EH (cell line): Measurements from ENCODE around the gene TAF3.
"Not testable (repeated sequence)": the region's sequence is repeated elsewhere in the genome, so short reads cannot be mapped to it uniquely, and the experiment has no call there.

Source experiments
- DNase-seq: peaks from one replicate; pipeline ENCODE4 v3.0.0-alpha.2; 2015; ENCODE audit warnings: low read depth

The TAF3 gene, protein sequence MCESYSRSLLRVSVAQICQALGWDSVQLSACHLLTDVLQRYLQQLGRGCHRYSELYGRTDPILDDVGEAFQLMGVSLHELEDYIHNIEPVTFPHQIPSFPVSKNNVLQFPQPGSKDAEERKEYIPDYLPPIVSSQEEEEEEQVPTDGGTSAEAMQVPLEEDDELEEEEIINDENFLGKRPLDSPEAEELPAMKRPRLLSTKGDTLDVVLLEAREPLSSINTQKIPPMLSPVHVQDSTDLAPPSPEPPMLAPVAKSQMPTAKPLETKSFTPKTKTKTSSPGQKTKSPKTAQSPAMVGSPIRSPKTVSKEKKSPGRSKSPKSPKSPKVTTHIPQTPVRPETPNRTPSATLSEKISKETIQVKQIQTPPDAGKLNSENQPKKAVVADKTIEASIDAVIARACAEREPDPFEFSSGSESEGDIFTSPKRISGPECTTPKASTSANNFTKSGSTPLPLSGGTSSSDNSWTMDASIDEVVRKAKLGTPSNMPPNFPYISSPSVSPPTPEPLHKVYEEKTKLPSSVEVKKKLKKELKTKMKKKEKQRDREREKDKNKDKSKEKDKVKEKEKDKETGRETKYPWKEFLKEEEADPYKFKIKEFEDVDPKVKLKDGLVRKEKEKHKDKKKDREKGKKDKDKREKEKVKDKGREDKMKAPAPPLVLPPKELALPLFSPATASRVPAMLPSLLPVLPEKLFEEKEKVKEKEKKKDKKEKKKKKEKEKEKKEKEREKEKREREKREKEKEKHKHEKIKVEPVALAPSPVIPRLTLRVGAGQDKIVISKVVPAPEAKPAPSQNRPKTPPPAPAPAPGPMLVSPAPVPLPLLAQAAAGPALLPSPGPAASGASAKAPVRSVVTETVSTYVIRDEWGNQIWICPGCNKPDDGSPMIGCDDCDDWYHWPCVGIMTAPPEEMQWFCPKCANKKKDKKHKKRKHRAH

DNA sequence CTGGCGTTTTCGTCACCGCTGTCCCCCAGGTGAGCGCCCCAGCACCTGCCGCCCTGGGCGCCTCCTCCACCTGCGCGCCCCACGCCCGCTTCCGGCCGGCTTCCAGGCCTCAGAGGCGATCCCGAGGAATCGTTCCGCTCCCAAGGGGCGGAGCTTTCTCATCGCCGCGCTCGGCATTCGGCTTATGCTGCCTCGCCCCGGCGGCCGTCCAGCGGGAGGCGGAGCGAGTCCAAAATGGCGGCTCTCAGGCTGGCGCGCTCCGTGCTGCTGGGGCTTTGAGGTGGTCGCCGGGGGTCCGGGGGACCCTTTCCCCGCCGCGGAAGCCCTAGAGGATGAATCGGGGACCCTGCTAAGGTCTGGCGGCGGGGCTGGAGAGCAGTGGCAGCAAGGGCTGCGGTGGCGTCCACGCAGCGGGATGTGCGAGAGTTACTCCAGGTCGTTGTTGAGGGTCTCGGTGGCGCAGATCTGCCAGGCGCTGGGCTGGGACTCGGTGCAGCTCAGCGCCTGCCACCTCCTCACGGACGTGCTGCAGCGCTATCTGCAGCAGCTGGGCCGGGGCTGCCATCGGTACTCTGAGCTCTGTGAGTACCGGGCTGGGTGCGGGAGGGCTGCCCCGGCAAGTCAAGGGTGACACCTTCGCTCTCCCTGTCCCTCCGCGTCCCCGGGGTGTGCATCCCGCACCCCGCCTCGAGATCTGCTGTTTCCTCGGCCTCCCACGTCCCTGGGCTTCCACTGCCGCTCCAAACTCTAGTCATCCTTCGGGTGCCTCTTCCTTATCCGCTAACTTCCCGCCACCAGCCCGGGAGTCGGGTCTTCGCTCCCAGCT is at the start of gene TAF3:
TSS of gene TAF3 (plus strand) at position 211 of the 826 bp plus-strand sequence. CDS start at position 416, 205 bp downstream.
- peak; percentile 81 for DNase-seq

DNA sequence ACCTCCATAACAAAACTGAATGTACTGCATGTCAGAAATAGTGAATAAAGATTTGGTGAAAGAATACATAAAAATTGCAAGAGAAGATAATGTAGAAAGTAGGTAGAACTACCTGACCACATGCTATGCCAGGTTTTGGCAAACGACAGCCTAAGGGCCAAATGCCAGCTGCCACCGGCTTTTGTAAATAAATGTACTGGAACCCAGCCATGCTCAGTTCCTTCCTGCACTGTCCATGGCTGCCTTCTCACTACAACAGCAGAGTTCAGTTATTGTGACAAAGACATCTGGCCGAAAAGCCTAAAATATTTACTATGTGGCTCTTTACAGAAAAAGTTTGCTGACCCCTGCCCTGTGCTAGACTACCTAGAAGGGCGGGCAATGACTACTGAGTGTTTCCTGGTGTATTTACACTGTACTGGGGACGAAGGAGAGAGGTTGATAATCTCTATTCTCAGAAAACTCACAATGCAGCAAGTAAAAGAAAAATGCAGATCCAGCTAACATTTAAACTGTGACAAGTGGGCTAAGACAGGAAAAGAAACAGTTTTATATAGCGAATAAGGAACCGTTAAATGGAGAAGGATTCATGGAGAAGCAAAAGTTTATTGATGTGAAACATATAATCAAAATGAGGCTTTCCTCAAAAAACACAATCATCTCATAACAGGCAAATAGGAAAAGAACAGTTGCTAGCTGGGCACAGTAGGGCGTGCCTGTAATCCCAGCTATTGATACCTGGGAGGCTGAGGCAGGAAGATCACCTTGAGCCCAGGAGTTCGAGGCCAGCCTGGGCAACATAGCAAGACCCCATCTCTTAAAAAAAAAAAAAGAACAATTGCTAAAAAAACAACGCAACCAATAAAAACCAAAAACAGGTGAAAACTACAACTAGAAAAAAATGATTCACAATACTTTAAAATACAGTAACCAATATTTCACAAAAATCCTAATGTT is 44.2 kb upstream of the TAF3 start:
- DNase-seq = no peak

DNA sequence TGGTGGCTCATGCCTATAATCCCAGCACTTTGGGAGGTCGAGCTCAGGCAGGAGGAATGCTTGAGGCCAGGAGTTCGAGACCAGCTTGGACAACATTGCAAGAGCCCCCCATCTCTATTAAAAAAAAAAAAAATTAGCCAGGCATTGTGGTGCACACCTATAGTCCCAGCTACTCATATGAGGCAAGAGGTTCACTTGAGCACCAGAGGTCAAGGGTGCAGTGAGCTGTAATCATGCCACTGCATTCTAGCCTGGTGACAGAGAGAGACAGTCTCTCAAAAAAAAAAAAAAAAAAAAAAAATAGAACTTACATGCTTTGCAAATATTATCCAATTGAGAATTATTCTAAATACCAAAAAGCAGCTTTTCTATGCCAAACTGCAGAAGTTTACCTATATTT is 41.5 kb upstream of the TAF3 start:
- no peak for DNase-seq

DNA sequence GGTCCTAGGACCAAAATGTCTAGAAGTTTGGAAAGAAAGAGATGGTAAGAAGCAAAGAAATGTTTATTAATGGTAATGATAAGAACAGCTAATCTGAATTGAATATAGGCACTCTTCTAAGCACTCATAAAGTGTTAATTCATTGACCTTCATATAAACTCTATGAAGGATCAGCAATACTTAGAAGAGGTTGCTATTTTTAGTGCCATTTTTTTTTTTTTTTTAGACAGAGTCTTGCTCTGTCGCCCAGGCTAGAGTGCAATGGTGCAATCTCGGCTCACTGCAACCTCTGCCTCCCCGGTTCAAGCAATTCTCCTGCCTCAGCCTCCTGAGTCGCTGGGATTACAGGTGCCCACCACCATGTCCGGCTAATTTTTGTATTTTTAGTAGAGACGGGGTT is 36.1 kb upstream of the TAF3 start:
- DNase-seq = not testable (repeated sequence)

DNA sequence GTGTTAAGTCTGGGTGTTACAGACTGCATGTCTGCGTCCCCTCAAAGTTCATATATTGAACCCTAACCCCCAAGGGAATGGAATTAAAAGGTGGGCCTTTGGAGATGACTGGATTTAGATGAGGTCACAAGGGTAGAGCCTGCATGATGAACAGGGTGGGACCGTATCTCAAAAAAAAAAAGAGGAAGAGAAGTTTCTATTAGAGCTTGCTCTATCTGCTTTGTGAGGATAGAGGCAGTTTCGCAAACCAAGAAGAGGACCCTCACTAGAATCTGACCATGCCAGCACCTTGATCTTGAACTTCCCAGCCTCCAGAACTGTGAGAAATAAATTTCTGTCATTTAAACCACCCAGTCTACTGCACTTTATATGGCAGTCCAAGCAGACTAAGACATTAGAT is 31.9 kb upstream of the TAF3 start:
- DNase-seq = no peak

DNA sequence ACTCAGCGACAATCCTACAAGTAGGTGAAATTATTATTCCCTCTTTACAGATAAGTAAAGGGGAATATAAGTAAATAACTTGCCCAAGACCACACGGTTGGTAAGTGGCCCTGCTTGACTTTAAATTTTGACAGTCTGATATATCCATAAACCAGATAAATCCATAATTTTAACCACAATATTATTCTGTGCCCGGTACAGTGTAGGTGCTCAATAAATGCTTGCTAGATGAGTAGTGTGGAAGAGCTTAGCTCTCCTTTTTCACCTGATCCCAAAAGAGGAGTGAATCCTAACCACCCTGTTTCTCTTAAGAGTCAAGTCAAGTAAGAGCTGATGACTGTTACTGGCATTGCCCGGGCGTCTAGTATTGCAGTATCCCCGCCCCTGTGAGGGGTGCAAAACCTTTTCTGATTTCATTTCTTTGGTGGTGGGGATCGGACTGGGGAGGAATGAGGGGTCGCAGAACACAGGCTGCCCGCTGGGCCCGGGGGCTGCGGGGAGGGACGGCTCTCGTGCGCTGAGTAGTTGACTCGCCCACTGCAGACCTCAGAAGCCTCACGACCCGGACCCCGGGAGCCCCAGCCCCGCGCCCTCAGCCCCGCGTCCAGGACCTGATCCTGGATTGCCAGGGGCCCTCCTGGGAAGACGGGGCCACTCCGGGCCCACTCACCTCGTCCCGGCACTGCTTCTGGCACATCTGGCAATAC is 31.0 kb upstream of the TAF3 start:
- DNase-seq = peak; percentile 25

DNA sequence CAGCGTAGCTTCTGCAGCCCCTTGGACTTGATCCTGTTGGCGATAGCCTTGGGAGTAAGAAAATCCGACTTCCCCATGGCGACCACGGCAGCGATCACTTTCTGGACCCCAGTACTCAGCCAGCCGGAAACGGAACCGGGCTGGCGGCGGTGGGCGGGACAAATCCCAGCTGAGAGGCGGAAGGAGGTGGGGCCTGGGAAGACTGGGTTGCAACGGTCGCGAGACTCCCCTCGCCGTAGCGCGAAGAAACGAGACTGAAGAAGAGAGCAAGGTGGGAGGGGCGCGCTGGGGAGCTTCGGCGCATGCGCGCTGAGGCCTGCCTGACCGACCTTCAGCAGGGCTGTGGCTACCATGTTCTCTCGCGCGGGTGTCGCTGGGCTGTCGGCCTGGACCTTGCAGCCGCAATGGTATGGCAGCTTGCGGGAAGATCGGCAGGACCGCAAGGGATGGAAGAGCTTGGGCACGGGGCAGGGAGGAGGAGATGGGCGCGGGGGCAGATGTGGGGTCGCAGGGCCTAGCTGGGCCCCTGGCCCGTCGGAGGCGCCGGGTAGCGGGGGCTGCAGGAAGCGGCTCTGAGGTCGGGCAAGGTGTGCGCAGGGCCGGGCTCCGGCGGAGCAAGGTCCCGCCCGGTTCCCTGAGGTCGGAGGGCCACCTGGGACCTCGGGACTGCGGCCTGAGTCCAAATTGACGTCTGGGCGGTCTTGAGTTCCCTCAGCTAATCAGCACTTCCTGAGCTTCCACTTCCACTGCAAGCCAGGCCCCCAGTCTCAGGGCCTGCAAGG is 30.3 kb upstream of the TAF3 start, which contains the start of the genes ATP5F1C and KIN:
TSS of gene ATP5F1C (plus strand) at position 321 of the 782 bp plus-strand sequence. CDS start at position 352, 31 bp downstream.
TSS of gene KIN (minus strand) at position 137 of the 782 bp plus-strand sequence. CDS start at position 77, 60 bp downstream.
- DNase-seq = peak; percentile 97

DNA sequence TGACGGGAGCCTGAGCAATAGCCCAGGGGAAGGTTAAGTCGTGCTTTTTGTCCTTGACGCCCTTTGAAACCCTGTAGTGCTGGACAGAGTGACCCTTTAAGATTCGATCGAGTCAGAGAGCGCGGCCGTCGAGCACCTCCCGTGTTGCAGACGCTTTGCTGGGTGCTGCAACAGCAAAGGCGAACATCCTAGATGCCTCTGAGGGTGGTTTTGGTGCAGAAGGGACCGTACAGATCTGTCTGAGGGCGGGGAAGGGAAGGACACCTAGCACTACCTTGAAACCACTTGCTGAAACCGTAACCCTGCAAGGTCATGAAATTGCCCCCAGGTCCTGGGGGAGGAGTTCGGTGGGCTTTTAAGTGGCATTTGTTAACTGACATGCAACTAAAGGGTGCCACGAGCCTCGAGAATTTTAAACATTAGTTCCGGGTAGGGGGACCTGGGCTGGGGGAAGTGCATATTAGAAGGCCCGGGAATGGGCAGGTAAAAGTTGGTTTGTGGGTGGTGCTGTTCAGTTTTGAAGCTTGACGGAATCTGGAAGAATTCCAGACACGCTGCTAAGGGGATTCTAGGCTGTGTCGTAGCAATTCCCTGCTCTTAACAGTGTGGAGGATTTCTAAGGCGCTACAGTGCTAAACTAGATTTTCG is 29.5 kb upstream of the TAF3 start:
- DNase-seq = peak; percentile 22

DNA sequence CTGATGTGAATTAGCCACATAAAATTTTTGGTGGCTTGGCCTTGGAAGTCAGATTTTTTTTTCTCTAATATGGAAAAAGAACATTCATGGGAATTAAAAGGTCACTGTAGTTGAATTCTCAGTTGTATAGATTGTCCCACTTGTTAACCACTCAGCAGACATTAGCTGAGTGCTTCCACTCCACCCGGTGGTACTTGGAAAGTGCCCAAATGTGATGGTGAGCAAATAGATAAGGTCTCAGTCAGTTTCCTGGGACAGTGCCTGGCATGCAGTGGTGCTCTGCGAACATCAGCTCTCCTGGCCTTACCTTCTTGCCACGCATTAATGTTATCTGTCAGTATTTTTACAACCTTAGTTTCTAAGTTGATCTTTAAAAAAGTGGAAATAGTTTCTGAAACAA is 28.9 kb upstream of the TAF3 start:
- peak; percentile 54 for DNase-seq

DNA sequence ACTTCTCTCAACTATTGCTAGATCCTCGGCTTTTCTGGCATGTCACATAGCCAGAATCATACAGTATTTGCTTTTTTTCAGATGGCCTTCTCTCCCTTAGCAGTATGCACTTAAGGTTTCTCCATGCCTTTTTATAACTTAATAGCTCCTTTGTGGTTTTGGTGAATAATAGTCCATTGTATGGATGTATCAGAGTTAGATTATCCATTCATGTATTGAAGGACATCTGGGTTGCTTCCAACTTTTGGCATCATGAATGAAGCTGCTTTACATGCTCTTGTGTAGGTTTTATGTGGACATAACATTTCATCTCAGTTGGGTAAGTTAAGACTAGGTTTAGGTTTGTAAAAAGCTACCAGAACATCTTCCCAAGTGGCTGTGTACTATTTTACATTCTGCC is 25.8 kb upstream of the TAF3 start:
- no peak for DNase-seq

DNA sequence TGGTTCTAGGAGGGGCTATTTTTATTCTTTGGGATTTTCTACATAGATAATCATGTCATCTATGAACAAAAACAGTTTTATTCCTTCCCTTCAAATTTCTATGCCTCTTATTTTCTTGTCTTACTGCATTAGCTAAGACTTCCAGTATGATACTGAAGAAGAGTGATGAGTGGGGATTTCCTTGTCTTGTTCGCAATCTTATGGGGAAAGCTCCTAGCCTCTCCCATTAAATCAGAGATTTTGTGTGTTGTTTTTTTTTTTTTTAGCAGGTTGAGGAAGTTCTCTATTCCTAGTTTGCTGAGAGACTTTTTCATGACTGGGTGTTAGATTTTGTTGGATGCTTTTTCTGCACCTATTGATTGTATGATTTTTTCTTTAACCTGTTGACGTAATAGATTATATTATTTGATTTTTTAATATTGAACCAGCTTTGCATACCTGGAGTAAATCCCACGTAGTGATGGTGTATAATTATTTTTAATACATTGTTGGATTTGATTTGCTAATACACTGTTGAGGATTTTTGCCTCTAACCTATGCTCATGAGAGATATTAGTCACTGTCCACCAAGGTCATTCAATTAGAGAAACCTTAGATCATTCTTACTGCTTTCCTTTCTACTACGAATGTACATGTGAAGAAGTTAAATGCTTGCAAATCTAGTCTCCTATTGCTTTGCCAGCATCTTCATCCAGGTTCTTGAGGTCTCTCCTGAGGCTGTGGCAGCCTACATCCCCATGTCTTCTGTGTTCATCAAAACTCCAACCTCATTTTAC is 23.9 kb upstream of the TAF3 start:
- DNase-seq = peak; percentile 9

DNA sequence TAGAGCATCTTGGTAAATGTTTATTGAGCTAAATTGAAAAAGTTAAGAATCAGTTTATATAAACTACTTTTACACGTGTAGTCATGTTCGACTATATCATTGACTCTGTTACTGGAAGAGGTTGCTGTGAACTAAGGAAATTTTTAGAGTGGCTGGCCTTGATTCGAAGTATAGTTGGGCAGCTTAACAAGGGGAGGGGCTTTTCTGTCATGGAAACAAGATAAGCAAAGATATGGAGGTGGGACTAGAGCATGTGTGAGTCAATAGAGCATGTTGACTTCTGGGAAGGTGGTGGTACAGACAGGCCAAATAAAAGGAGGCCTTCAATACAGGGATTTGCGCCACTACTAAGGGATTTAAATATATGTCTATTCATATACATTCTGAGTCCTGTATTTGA is 22.7 kb upstream of the TAF3 start:
- peak; percentile 10 for DNase-seq

DNA sequence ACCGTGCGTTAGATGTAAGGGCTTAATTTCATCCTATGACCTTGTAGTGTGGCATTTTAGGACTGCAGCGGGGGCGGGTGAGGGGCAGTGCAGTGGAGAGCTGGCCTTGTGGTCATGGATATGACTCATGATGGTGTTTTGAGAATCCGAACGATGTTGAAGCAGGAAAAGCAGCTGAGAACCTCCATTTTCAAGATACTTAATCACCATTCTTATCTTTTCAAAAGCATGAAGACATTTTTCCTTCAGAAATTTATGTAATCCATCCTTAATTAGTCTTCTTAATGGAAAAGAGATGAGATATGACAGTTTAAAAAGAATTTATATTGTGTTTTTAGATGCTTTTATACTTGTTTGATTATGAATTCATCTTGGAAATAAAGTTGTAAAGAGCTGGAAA is 20.7 kb upstream of the TAF3 start:
- peak; percentile 99 for DNase-seq

DNA sequence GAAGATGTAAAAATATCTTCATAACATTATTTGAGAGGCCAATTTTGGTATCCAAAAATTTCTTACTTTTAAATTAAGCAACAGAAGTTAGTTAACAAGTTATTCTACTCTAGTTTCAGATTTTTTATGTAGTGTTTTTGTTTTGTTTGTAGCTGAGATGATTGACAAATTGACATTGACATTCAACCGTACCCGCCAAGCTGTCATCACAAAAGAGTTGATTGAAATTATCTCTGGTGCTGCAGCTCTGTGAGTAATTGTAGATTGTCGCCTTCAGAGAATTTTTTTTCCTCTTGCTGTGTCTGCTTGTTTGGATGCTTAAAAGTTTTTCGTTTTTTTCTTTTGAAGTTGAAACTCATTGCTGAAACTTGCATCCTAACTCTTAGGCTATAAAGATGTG is 15.7 kb upstream of the TAF3 start:
- no peak for DNase-seq

DNA sequence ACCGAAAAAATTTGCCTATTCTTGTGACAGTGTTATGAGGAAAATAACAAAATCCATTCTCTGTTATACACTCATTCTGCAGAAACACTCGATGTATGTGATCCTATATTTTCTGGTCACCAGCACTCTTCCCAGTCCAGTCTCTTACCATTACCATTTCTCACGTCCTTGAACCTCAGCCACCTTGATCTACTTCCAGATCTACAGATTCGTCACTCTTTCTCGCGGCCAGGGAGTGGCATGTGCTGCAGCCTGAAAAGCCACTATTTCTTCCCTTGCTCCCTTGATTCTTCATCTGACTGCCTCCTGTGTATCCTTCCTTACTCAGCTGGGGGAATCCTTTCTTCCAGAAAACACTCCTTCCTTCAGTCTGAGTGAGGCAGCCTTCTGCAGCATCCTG is 14.1 kb upstream of the TAF3 start:
- no peak for DNase-seq

DNA sequence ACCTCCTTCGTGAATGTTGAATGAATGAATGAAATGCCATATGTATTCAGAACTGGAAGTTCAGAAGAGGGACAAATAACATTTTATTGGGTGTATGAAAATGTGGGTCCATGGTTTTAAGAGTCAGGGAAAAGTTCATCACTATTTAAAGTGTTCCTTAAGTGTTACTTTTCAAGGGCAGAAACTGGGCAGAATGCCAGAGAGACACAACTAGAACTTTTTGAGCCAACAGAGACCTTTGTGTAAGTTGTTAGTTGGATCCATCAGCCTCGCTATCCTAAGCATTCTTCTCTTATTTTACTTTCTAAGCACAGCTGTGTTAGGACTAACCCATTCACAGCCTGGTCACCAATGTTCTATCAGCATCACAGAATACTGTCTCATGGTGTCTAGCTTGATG is 13.6 kb upstream of the TAF3 start:
- no peak for DNase-seq

DNA sequence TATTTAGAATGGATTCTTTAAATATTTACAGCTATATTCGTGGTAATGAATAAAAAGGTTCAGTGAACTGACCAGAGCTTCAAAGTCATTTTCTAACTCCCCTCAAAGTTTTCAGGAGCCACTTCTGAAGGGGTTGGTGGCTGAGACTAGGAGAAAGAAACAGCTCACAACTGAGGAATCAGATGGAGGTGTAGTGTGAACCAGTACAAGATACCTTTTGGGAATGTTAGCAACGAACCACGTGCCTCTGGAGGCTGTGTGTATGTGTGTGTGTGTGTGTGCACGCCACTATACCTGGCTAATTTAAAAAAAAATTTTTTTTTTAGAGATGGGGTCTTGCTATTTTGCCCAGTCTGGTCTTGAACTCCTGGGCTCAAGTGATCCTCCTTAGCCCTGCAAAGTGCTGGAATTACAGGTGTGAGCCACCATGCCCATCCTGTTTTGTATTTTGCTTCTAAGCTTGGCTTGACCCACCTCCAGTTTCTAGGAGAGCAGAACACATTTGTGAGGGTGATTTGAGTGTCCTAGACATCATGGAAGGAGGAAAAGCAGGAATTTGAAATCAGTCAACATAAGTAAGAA is 9.5 kb upstream of the TAF3 start:
- DNase-seq = no peak

DNA sequence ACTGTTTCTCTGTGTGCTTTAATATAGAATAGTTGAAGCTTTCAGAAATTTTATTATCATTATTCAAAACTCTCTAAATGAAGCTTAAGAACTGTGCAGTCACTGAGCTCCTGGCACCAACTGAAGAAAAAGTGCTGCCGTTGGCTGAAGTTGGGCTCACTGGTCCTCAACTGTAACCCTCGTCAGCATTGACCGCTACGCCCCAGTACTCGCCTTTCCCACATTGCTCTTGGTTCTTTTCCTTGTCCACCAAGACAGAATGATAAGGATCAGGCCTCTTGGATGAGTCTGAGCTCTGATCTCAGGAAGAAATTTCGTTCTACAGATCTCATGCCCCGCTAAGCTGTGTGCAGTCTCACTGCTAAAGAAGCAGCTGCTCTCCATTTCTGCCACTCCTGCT is 7.9 kb upstream of the TAF3 start:
- no peak for DNase-seq
